LNCaP clone FGC (cell line): ENCODE measurements around the gene LOXL1.

Experiments used
- DNase-seq: peaks from one replicate; pipeline ENCODE4 v3.0.0-alpha.2; 2011; ENCODE audit warnings: low read depth
- H3K4me3 ChIP-seq: 2 replicates; pipeline ENCODE4 v1.5.1; 2011; ENCODE audit warnings: mild to moderate bottlenecking, low read depth, low read length, control low read depth
- TF ChIP-seq, protein P1 (sequence below): IDR thresholded peaks from 2 replicates; pipeline ENCODE4 v1.5.1; 2012; ENCODE audit warnings: mild to moderate bottlenecking; ENCODE audit not compliant: control insufficient read depth, insufficient read depth; ENCODE audit errors: extremely low read depth

LOXL1 gene

DNA sequence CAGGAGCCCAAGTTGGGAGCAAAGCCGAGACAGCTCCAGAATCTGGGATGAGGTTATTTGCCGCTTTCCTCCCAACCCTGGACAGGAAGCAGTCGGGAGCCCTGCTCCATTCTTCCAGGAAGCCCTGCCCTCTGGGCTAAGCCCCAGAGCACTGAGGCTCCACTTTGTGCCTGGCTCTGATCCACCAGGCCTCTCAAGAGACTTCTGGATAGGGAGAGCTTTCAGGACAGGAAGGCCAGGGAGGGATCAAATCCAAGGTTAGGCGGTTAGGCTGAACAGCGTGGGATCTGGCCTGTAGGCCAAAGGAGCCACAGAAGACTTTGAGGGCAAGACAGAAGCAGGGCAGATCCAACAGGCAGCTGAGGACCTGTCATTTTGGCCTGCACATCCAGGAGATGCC is 65.0 kb downstream of the LOXL1 start:
- TF ChIP-seq, protein P1, sequence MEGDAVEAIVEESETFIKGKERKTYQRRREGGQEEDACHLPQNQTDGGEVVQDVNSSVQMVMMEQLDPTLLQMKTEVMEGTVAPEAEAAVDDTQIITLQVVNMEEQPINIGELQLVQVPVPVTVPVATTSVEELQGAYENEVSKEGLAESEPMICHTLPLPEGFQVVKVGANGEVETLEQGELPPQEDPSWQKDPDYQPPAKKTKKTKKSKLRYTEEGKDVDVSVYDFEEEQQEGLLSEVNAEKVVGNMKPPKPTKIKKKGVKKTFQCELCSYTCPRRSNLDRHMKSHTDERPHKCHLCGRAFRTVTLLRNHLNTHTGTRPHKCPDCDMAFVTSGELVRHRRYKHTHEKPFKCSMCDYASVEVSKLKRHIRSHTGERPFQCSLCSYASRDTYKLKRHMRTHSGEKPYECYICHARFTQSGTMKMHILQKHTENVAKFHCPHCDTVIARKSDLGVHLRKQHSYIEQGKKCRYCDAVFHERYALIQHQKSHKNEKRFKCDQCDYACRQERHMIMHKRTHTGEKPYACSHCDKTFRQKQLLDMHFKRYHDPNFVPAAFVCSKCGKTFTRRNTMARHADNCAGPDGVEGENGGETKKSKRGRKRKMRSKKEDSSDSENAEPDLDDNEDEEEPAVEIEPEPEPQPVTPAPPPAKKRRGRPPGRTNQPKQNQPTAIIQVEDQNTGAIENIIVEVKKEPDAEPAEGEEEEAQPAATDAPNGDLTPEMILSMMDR: no peak
- peak overlapping the region; percentile 78 for H3K4me3 ChIP-seq
- no peak for DNase-seq

GRCh38 chr15:73991726-73992593 is 65.7 kb downstream of the LOXL1 start, which contains the start of gene STOML1:
Gene STOML1, minus strand, starts transcription at chr15:73992295. Its CDS starts 72 bp downstream, at chr15:73992223.
- TF ChIP-seq, protein P1: peak; percentile 90
- peak within 1 kb of the TSS; percentile 78 for H3K4me3 ChIP-seq
- peak; percentile 71 for DNase-seq

- DNase-seq: no peak
- H3K4me3 ChIP-seq: peak overlapping the region; percentile 78
- TF ChIP-seq, protein P1: no peak
Observed at GRCh38 chr15:73992594-73992898, 66.3 kb downstream of the LOXL1 start.

DNA sequence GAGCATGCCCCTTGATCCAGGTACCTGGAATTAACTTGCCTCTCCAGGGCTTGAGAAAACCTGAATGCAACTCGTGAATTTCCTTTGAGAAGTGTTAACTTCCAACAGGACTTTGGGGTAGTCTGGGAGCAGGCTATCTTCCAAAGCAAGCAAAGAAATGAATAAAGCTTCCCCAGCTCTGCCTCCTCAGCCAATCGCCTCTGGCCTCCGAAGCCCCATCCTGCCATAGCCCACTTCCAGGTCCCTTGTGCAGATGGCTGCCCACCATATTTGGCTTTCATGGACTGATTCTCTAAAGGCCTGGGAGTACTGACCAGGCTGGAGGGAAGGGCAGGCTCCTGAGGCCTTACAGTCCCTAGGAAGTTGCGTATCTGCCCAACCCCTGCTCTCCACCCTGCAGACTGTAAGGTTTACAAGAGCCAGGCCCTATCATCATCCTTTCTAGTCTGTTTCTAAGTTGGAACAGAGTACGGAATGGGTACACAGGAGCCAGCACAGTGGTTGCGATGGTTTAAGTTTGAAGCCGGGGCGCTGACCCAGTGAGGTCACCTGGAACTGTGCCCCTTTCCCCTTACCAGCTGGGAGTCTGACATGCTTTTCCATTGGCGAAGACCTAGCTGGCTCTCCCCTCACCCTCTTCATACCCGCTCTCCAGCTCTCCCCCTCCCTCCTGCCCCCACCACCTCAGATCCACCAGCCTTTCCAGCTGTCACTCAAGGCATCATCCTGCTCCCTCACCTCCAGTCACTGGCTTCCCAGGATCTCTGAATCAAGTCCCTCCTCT is 67.1 kb downstream of the LOXL1 start:
- H3K4me3 ChIP-seq: peak overlapping the region; percentile 91
- TF ChIP-seq, protein P1: no peak
- DNase-seq: no peak

- DNase-seq: peak; percentile 72
- TF ChIP-seq, protein P1: no peak
- H3K4me3 ChIP-seq: peak within 1 kb of the TSS; percentile 91
Observed at GRCh38 chr15:73994413-73994883, 68.2 kb downstream of the LOXL1 start, which contains the start of gene PML. Gene PML, plus strand, starts transcription at chr15:73994716. Its CDS starts 97 bp downstream, at chr15:73994813.

DNA sequence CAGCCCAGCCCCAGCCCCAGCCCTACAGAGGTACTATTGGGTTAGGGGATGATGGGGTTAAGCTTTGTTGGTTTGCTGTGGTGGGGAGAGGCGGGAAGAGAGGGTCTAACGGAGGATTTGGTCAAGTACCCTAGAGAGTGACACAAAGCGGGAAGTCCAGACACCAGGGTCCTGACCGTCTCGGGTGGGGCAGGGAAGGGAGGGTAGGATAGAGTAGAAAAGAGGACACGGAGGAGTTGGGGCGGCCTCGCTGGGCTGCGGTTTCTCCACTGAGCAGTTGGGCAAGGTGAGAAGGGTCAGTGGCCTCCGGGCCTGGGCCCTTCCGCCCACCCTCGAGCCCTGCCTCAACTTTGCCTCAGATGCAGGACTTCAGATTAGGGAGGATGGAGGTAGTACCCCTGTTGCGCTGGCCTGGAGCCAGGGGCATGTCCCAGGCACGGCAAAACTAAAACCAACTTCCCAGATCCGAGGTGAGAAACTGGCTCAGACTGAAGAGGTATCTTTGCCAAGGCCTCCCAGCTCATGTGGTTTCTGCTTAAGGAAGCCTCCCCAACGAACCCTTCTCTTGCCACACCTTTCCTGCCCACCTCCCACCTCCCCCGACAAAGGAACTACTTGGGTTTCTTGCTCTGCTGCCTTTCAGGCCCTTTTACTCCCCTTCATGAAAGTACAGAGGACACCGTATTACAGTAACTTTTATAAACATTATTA is 68.8 kb downstream of the LOXL1 start:
- TF ChIP-seq, protein P1: no peak
- DNase-seq: no peak
- H3K4me3 ChIP-seq: peak overlapping the region; percentile 91
